Adipose tissue (tissue), 3 donors: ENCODE results near the gene RIIAD1. TPM values are rescaled to one million over a fixed set of nuclear protein-coding genes. Genes with fewer than 3 reads are reported as not detected.
"Not testable (repeated sequence)": the region's sequence is repeated elsewhere in the genome, so short reads cannot be mapped to it uniquely, and the experiment has no call there.

ENCODE experiments used
- H3K27ac ChIP-seq: one replicate; pipeline ENCODE4 v1.5.1; 2013; ENCODE audit warnings: low read depth, low read length
- WGBS, 3 donors: extraction: QIAGEN DNeasy Blood & Tissue Kit; methylation state at CpG; one replicate each; pipeline ENCODE4 v1.1.7; 2013; 5-methylcytosine and 5-hydroxymethylcytosine counted together
- polyA plus RNA-seq, 3 donors: library from polyadenylated mRNA; stranded (reverse); fragments of 200-250 nt; gene quantifications; one replicate each; pipeline ENCODE4 v1.2.3, GENCODE V29; 2013
- donor health status: healthy with polysubstance abuse.
- donor health status: Bipolar disorder and iron deficiency.
- donor health status: healthy.

The RIIAD1 gene
- not detected for polyA plus RNA-seq

- WGBS, 3 donors, result 1 to 7% (median 2%) methylated on average over 41 to 44 of the region's 44 CpGs
These were observed at the start of gene RIIAD1 for GRCh38 chr1:151720974-151721787. Gene RIIAD1, plus strand, starts transcription at chr1:151721522. Its CDS starts 15 bp downstream, at chr1:151721537.

GRCh38 chr1:151673407-151673806 lies 47.9 kb upstream of the RIIAD1 start:
- 61 to 88% (median 84%) methylated on average over 1 of the region's 1 CpG for WGBS, 3 donors
- no peak overlapping the region for H3K27ac ChIP-seq

More at GRCh38 chr1:151720974-151721787, at the start of gene RIIAD1:
- H3K27ac ChIP-seq, result no peak within 1 kb of the TSS

- H3K27ac ChIP-seq, result no peak overlapping the region
- whole genome bisulfite sequencing, 3 donors, result 76 to 82% (median 80%) methylated on average over 4 of the region's 4 CpGs
These were observed 40.9 kb upstream of the RIIAD1 start for GRCh38 chr1:151680391-151680790.

GRCh38 chr1:151680826-151681225 lies 40.5 kb upstream of the RIIAD1 start:
- WGBS, 3 donors, result 44 to 78% (median 54%) methylated on average over 3 of the region's 3 CpGs
- no peak overlapping the region for H3K27ac ChIP-seq

GRCh38 chr1:151681923-151682322 lies 39.4 kb upstream of the RIIAD1 start:
- WGBS, 3 donors, result 88 to 95% (median 93%) methylated on average over 2 of the region's 2 CpGs
- H3K27ac ChIP-seq, result no peak overlapping the region

GRCh38 chr1:151682901-151683300 lies 38.4 kb upstream of the RIIAD1 start:
- H3K27ac ChIP-seq, result not testable (repeated sequence)
- WGBS, 3 donors, result 87 to 97% (median 93%) methylated on average over 7 of the region's 7 CpGs

GRCh38 chr1:151684128-151684527 lies 37.2 kb upstream of the RIIAD1 start:
- no peak overlapping the region for H3K27ac ChIP-seq
- 95 to 99% (median 97%) methylated on average over 2 of the region's 2 CpGs for WGBS, 3 donors

GRCh38 chr1:151686561-151686960 lies 34.8 kb upstream of the RIIAD1 start:
- H3K27ac ChIP-seq, result no peak overlapping the region
- 84 to 86% (median 86%) methylated on average over 2 of the region's 2 CpGs for WGBS, 3 donors

- 86 to 88% (median 87%) methylated on average over 4 of the region's 4 CpGs for WGBS, 3 donors
- no peak overlapping the region for H3K27ac ChIP-seq
These were observed 31.8 kb upstream of the RIIAD1 start for GRCh38 chr1:151689494-151689893.

- WGBS, 3 donors, result 66 to 96% (median 77%) methylated on average over 3 of the region's 3 CpGs
- no peak overlapping the region for H3K27ac ChIP-seq
These were observed 29.1 kb upstream of the RIIAD1 start for GRCh38 chr1:151692226-151692625.

- WGBS, 3 donors, result 77 to 78% (median 77%) methylated on average over 4 of the region's 4 CpGs
- no peak overlapping the region for H3K27ac ChIP-seq
These were observed 28.2 kb upstream of the RIIAD1 start for GRCh38 chr1:151693057-151693651.

GRCh38 chr1:151701515-151701914 lies 19.8 kb upstream of the RIIAD1 start:
- H3K27ac ChIP-seq, result no peak overlapping the region
- WGBS, 3 donors, result 96 to 97% (median 96%) methylated on average over 5 of the region's 5 CpGs

GRCh38 chr1:151702936-151703335 lies 18.4 kb upstream of the RIIAD1 start:
- H3K27ac ChIP-seq, result no peak overlapping the region
- WGBS, 3 donors, result 29 to 46% (median 44%) methylated on average over 8 of the region's 8 CpGs

GRCh38 chr1:151703813-151704212 lies 17.5 kb upstream of the RIIAD1 start:
- no peak overlapping the region for H3K27ac ChIP-seq
- WGBS, 3 donors, result 40 to 62% (median 60%) methylated on average over 17 of the region's 17 CpGs

GRCh38 chr1:151704246-151704645 lies 17.1 kb upstream of the RIIAD1 start:
- no peak overlapping the region for H3K27ac ChIP-seq
- WGBS, 3 donors, result 71 to 86% (median 79%) methylated on average over 4 of the region's 4 CpGs

GRCh38 chr1:151705146-151705545 lies 16.2 kb upstream of the RIIAD1 start:
- H3K27ac ChIP-seq, result no peak overlapping the region
- 85 to 88% (median 87%) methylated on average over 7 of the region's 7 CpGs for WGBS, 3 donors

- H3K27ac ChIP-seq, result no peak overlapping the region
- 69 to 79% (median 76%) methylated on average over 11 of the region's 11 CpGs for WGBS, 3 donors
These were observed 15.4 kb upstream of the RIIAD1 start for GRCh38 chr1:151705753-151706463.

GRCh38 chr1:151706464-151707415 lies 14.6 kb upstream of the RIIAD1 start:
- no peak overlapping the region for H3K27ac ChIP-seq
- WGBS, 3 donors, result 66 to 76% (median 74%) methylated on average over 20 to 21 of the region's 21 CpGs
